Measurements from ENCODE around the gene EXTL1. TPM values are rescaled to one million over a fixed set of nuclear protein-coding genes. Genes with fewer than 3 reads are reported as not detected.

Gene EXTL1
- total and polyA plus RNA-seq, 2 donors (not counting 3 experiments of a cell fraction or from before 2014, with no cell fraction given): not detected

- H3K9me3 ChIP-seq (replicated peaks; ENCODE audit: control insufficient read depth, insufficient read depth, low read length): no peaks in the 10 kb centered on the region
- no peak for DNase-seq (ENCODE audit: low read depth, low spot score)
- no peak overlapping the region for H3K9ac ChIP-seq (replicated peaks; ENCODE audit: extremely low read depth, insufficient read depth, low read length)
- no peaks in the 10 kb centered on the region for H3K9me1 ChIP-seq (replicated peaks; ENCODE audit: control insufficient read depth, extremely low read depth, insufficient read depth, low read length)
- no peak overlapping the region for H3K4me2 ChIP-seq (ENCODE audit: insufficient read depth, low read length)
- no peak overlapping the region for H3K27ac ChIP-seq (ENCODE audit: insufficient read depth, low read depth, low read length)
- H3K27me3 ChIP-seq (ENCODE audit: control insufficient read depth in 2 of 2, insufficient read depth in 2 of 2, low read length in 2 of 2): peaks cover 2 to 4% of the 10 kb centered on the region in 2 experiments
- CTCF ChIA-PET: interaction anchor here (2.0 to 2.9 kb wide), 2 partner anchors 12 to 128 kb away, joined by 6 to 8 read pairs; no protein-coding TSS in a partner anchor
- H3K4me3 ChIP-seq (replicated peaks in 1 of 3; ENCODE audit: insufficient read depth in 1 of 3, low read depth in 1 of 3, low read length in 3 of 3): no peak overlapping the region
- H3K4me1 ChIP-seq (ENCODE audit: control insufficient read depth, extremely low read depth, insufficient read depth, low read length): no peaks in the 10 kb centered on the region
- H2AFZ ChIP-seq (ENCODE audit: low read depth, low read length): no peak overlapping the region
- BruUV-seq (replicated peaks): no TSS peak
- no peaks in the 10 kb centered on the region for H4K20me1 ChIP-seq (replicated peaks; ENCODE audit: control insufficient read depth, extremely low read depth, insufficient read depth, low read length)
- H3K79me2 ChIP-seq (ENCODE audit: control insufficient read depth, insufficient read depth, low read length): no peaks in the 10 kb centered on the region
- TF ChIP-seq MYC (IDR thresholded peaks at IDR 0.05; ENCODE audit: low read depth, low read length) (no peak), POLR2A (IDR thresholded peaks at IDR 0.05; ENCODE audit: low read depth, low read length) (no peak), CTCF (IDR thresholded peaks at IDR 0.05; ENCODE audit: extremely low read depth in 1 of 2, insufficient read depth in 1 of 2, low read depth in 1 of 2, low read length in 2 of 2) (no peak), JUN (IDR thresholded peaks at IDR 0.05; ENCODE audit: borderline replicate concordance, insufficient read depth, insufficient read length, low read depth) (no peak), POLR2AphosphoS5 (IDR thresholded peaks at IDR 0.05; ENCODE audit: insufficient read depth, low read depth, low read length) (no peak), GATA2 (IDR thresholded peaks at IDR 0.05; ENCODE audit: insufficient read depth, insufficient read length, low read depth, low read length) (no peak), FOS (IDR thresholded peaks at IDR 0.05; ENCODE audit: borderline replicate concordance, insufficient read depth, low read length) (no peak), EZH2 (IDR thresholded peaks at IDR 0.05; ENCODE audit: borderline replicate concordance, low read depth, low read length, severe bottlenecking) (no peak)
- TF ChIP-seq, protein P1, sequence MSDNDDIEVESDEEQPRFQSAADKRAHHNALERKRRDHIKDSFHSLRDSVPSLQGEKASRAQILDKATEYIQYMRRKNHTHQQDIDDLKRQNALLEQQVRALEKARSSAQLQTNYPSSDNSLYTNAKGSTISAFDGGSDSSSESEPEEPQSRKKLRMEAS (IDR thresholded peaks at IDR 0.05; ENCODE audit: insufficient read depth, insufficient read length): no peak
- POLR2A ChIA-PET: no interaction called here
- no peaks in the 10 kb centered on the region for H3K36me3 ChIP-seq (ENCODE audit: control insufficient read depth in 2 of 2, extremely low read depth in 1 of 2, insufficient read depth in 2 of 2, low read length in 2 of 2)
- intact Hi-C loops (cut with micrococcal nuclease): no loop called here
- no peak for FAIRE-seq
- dilution Hi-C loops (cut with MboI; ENCODE audit: extremely low pct_ligation_motif_present, low sequenced_read_pairs): no loop called here
Measured at GRCh38 chr1:26023009-26023408, 1.4 kb downstream of the EXTL1 start.
